Right ventricle myocardium inferior (tissue), 1 donor: ENCODE measurements around the gene TMEM207. TPM values are rescaled to one million over a fixed set of nuclear protein-coding genes. Genes with fewer than 3 reads are reported as not detected.

Experiments used
- ATAC-seq: fragments of 200-7000 bp; cut with Tn5 transposase; one replicate; pipeline ENCODE4 v1.9.1; 2020; ENCODE audit warnings: mild to moderate bottlenecking, moderate library complexity
- DNase-seq: peaks from one replicate; pipeline ENCODE4 v3.0.0; 2021; ENCODE audit errors: missing footprints
- intact Hi-C: fragments of 100-400 bp; cut with DNase I; formaldehyde crosslinking; loops from one replicate; pipeline ENCODE4 v1.11.0; 2022
- total RNA-seq: library from RNA; stranded (reverse); fragmentation: NEBNext Ultra II Directional; extraction: Animal tissue kit (Norgen Biotek cat#: 25700); gene quantifications from one replicate; pipeline ENCODE4 v1.2.1, GENCODE V29; 2021
- donor health status: DM: no; HTN: yes; CAD: no; lungs with severe emphysema.

TMEM207 gene
- total RNA-seq, 1 donor from 2014 or later: not detected

DNA sequence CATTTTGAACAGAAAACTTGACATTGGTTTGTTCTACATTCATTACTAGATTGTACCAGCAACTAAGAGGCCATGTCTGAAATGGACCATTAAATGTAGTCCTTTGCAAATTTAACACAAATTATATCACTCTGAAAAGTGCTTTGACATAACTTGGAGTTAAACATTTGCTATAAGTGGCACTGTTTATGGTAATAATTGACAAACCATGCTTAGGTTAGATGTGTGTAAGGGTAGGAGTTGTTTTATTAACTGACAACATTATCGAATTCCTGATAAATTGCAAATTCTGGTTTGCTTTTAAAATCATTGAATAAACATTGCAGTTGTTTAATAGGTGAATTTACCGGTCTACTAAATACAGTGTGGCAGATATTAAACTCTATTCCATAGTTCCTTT, 6.1 kb upstream of the TMEM207 start:
- DNase-seq (no peak), ATAC-seq (no peak)
- intact Hi-C loops: no loop called here

GRCh38 chr3:190448256-190448655, 1.4 kb downstream of the TMEM207 start:
- intact Hi-C loops: no loop called here
- ATAC-seq (no peak), DNase-seq (no peak)

GRCh38 chr3:190446573-190447279, 3.0 kb downstream of the TMEM207 start:
- DNase-seq (no peak), ATAC-seq (no peak)
- intact Hi-C loops: no loop called here

- intact Hi-C loops: no loop called here
- ATAC-seq (no peak), DNase-seq (no peak)
These were observed 5.0 kb downstream of the TMEM207 start for GRCh38 chr3:190444576-190445145.

DNA sequence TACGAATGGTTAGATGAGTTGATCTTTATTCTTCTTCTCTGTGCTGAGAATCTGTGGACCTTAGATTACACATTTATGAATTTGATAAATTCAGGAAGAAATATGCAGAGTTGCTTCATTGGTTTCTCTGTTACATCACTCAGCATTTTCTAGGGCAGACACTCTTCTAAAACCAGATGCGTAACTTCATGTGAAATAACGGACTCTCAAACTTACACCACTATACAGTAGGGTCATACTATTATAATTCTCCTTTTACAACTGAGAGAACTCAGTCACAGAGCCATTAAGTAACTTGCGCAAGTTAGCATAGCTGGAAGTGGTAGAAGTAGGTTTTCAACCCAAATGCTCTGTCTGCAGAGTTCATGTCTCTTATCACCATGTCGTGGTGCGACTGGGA, 5.7 kb downstream of the TMEM207 start:
- ATAC-seq (no peak), DNase-seq (no peak)
- intact Hi-C loops: no loop called here

- intact Hi-C loops: no loop called here
- no peak for DNase-seq
- no peak for ATAC-seq
These were observed 6.4 kb downstream of the TMEM207 start for GRCh38 chr3:190443257-190443656.

GRCh38 chr3:190442240-190442639, 7.5 kb downstream of the TMEM207 start:
- intact Hi-C loops: no loop called here
- no peak for ATAC-seq
- DNase-seq: no peak

DNA sequence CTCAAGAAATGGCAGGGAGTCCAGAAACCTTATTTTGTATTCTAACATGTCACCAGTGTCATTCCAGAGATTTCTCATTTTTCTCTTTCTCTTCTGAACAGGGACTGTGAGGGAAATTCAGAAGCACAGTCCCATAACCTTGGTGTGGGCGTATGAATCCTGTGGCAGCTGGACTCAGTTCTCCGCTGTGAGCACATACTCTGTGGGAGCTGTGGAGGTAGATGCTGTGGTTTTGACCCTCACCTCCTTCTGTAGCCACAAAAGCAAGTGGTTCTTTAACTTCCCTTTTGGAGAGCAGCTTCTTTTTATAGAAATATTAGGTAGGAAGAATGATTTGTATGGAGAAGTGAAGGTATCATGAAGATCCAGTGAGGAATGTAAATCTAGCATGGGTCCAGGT, 13.4 kb downstream of the TMEM207 start:
- no peak for DNase-seq
- intact Hi-C loops: no loop called here
- ATAC-seq: no peak

GRCh38 chr3:190435618-190436017, 14.1 kb downstream of the TMEM207 start:
- intact Hi-C loops: no loop called here

GRCh38 chr3:190433626-190434025, 16.1 kb downstream of the TMEM207 start:
- intact Hi-C loops: no loop called here
- ATAC-seq (no peak), DNase-seq (no peak)

More at GRCh38 chr3:190435618-190436017, 14.1 kb downstream of the TMEM207 start:
- no peak for DNase-seq
- no peak for ATAC-seq

DNA sequence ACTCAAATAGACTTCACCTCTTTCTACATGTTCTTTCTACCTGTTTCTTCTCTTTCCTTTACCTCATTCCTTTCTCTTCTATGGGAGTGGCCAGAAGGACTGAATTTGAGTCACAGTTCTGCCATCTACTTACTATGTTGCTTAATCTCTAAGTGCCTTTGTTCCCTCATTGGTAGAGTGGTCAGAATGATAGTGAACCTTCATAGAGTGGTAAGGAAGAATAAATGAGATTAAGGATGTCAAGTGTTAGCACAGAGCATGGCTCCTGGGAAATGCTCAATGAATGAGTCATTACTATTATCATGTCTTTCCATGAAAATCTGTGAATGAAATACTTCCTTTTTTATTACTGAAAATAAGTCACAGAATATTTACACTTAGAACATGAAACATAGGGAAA, 17.5 kb downstream of the TMEM207 start:
- DNase-seq: no peak

GRCh38 chr3:190430906-190431305, 18.8 kb downstream of the TMEM207 start:
- no peak for ATAC-seq
- intact Hi-C loops: no loop called here

More for the DNA sequence above, 17.5 kb downstream of the TMEM207 start:
- no peak for ATAC-seq
- intact Hi-C loops: no loop called here

DNA sequence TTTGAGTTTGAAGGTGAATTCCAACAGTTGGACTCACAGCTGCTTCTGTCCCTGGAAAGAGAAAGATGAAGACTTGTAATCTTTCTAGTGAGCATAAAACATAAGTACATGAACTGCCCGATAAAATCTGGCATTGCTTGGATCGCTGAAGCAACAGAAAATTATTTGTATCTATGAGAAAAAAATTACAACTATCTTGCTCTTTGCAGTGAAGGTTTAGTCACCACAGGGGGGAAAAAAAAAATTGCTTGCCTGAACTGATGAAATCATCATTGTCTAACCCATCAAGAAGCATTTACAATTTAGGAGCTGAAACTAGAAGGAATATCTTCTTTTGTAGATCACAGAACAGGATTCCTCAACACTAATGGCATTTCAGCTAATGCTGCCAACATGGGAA, 20.0 kb downstream of the TMEM207 start:
- ATAC-seq: no peak
- intact Hi-C loops: loop anchor here (10.0 kb wide), 1 partner anchor 465 kb away; no protein-coding TSS in a partner anchor
- no peak for DNase-seq

More at GRCh38 chr3:190430906-190431305, 18.8 kb downstream of the TMEM207 start:
- DNase-seq: no peak

- intact Hi-C loops: loop anchor here (10.0 kb wide), 1 partner anchor 462 kb away; no protein-coding TSS in a partner anchor
These were observed 22.7 kb downstream of the TMEM207 start for GRCh38 chr3:190426806-190427507.

GRCh38 chr3:190425833-190426232, 23.9 kb downstream of the TMEM207 start:
- intact Hi-C loops: loop anchor here (10.0 kb wide), 1 partner anchor 461 kb away; no protein-coding TSS in a partner anchor

More at GRCh38 chr3:190426806-190427507, 22.7 kb downstream of the TMEM207 start:
- no peak for DNase-seq
- no peak for ATAC-seq

GRCh38 chr3:190424478-190425439, 24.9 kb downstream of the TMEM207 start:
- DNase-seq (peak; percentile 74), ATAC-seq (peak; percentile 34)
- intact Hi-C loops: loop anchor here (10.0 kb wide), 1 partner anchor 460 kb away; no protein-coding TSS in a partner anchor

More at GRCh38 chr3:190425833-190426232, 23.9 kb downstream of the TMEM207 start:
- ATAC-seq (no peak), DNase-seq (no peak)

GRCh38 chr3:190424108-190424477, 25.6 kb downstream of the TMEM207 start:
- DNase-seq: no peak
- no peak for ATAC-seq
- intact Hi-C loops: loop anchor here (10.0 kb wide), 1 partner anchor 459 kb away; no protein-coding TSS in a partner anchor

DNA sequence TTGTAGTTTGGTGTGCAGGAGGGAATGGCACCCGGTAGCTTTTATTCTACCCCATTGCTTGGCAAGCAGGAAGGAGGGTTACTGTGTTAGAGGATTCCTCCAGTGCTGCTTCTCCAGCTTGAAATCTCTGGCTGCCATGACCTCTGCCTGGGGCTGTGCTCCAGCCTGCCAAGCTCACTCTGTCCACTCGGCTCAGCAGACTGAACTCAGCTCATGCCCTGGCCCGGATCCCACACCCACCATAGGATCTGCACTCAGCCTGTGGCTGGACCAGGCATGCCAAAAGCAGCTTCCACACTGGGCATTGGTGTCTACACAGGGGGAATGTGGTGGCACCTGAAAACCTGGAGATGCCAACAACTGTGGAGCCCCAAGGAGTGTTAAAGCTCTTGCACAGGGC, 35.4 kb downstream of the TMEM207 start:
- peak; percentile 59 for ATAC-seq
- no peak for DNase-seq
- intact Hi-C loops: no loop called here
